Amygdala (tissue), 56 donors: ENCODE data around the gene PTPRG.

Source experiments
- DNase-seq, 56 donors: peaks; one replicate each; lab custom pipeline; 2025; lab: John Stamatoyannopoulos, UW

The PTPRG gene

DNA sequence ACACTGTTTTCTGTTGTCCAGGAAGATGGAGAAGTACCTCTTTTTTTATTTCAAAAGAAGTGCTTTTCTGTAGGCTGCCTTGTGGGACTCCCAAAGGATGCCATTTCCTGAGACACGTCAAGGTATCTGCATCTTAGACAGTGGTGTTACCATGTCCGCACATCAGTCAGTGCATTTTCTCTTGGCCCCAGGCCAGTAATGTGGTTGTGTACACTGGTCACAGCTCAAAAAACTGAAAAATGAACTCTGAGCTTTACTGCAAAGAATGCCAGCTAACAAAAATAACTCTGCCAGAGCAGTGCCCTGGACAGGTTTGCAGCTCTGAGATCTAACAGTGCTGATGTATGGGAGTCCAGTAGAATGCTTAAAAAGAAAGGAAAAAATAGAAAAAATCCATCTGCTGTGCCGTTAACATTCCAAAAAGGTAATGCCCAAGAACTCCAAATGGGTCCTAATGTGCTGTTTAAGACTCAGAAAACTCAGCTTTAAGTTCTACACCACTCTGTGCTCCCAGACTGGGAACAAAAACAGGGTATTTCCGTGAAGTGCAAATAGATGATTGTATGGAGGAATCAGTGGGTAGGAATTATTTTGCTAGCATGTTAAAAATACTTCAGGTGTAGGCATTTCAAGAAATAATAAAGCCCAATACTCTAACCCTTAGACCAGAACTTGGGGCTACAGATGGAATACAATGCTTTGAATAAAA is 496.1 kb downstream of the PTPRG start:
- no peak for DNase-seq

DNA sequence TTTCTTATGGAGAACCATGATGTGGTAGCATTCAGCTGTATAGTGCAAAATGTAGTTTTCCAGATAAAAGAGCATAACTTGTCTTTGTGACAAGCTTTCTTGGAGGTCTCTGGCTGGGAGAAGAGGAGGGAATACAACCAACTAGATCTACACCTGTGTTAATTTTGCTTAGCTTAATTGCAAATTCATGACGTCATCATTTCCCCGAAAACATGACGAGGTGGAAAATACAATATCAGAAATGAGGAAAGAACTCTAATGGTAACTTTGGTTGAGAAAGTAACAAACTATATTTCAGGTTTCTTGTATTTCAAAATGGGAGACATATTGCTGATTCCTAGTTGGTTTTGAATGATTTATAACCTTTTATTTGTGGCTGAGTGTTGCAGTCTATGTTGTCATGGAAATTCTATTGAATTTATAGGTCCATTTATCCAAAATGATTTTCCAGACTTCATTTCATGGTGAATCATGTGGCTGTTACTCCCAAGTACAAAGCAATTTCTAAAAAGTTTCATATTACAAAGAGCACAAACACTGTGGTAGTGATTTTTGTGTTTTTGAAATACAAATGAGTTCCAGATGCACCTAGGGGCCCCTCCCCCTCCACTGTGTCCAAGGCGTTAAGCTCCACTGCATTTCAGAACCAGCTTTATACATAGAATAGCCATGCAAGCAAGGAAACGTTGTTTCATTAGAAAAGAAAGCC is 504.8 kb downstream of the PTPRG start:
- no peak for DNase-seq

DNA sequence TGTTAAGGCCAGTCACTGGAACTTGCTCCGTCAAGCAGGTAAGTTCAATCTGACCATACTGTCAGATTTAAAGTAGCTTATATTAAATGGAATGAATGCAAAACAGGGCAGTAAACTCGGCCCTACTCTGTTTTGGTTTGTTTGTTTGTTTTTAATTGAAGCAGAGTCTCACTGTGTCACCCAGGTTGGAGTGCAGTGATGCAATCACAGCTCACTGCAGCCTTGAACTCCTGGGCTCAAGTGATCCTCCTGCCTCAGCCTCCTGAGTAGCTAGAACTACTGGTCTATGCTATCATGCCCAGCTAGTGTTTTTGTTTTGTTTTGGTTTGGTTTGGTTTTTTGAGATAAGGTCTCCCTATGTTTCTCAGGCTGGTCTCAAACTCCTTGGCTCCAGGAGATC is 507.0 kb downstream of the PTPRG start:
- DNase-seq, result no peak

DNA sequence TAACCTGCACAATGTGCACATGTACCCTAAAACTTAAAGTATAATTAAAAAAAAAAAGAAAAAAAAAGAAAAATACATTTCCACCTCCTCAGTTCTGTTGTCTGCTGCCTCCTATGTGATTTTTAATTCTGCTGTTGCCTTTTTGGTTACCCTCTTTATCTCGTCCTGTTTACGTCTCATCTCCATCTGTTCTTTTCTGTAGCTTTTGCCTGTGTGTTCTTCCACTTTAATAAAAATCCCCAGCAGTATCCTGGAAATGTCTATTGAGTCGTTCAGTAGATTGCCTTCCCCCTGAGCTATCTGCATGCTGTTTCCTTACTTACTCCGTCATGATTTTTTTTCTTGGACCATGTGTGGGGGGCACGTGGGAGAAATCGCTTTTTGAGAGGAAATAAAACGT is 509.5 kb downstream of the PTPRG start:
- no peak for DNase-seq

DNA sequence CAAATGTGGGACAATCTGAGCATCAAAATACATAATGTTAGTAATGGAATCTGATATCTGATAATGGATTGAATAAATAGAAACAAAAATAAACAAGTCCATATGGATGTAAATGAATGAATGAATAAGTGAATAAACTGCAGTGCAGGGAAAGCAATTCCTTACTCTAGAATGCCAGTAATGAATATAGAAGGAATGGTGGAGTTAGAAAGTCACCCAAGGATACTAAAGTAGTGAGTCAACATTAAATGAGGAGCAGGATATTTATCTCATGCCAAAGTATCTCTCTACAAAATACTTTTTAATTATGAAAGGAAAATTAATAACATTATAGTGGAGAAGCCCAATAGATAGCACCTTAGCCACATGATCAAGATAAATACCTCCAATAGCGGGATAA is 511.7 kb downstream of the PTPRG start:
- DNase-seq, result no peak

DNA sequence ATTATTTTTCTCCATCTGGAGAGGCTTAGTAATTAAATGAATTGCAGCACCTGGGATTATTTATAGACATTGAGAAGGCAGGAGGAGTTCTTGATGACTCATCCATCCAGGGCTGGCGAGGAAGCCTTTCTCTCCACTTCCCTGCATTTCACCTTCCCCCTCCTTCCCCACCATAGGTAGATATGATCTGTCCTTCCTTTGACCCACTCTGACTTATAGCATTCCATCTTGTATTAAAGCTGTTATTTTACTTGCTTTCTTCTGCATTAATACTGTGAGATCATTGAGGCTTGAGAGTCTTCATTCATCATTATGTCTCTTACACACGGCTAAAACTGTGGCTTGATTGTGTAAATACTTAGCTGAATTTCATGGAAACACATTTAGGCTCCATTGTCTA is 523.2 kb downstream of the PTPRG start:
- no peak for DNase-seq

DNA sequence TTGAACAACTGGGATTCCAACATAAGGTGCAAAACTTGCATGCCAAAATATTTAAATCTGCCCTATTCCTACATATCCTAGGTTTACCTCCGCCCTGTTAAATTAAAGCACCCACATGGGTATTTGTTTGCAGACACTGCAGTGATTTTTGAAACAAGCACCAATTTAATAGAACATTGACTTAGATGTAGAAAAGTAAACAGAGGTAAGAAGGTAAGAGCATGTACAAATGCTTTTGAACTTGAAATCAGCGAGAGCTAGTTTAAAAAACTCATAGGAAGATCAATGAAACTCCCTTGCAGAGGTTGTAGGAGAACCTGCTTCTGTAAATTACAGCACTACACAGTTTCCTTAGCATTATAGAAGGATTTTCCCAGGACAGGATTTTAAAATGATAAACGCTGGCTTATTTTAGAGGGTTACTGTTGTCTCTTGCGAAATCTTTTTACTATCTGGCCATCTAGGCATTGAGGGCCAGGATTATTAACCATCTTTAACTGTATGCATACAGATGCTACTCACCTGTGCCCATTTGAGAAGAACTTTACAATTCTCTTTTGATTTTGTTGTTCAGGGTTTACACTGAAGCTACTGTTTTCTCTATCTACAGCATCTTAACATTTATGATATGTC is 527.2 kb downstream of the PTPRG start:
- no peak for DNase-seq

DNA sequence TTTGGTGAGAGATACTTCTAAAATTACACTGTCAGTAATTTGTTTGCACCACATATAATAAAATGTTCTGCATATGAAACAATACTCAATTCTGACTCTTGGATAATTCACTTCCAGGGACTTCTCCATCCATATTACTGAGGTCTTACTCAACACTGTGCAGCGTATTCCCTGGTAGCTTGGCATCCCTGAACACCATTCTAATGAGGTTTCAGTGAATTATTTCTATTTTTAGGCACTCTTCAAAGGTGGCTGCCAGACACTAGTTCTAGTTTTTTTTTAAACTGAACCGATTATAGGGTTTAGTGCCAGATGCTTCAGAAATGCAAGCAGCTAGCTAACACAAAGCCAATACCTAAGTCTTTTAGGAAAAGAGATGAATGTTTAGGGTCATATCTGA is 528.7 kb downstream of the PTPRG start:
- no peak for DNase-seq

DNA sequence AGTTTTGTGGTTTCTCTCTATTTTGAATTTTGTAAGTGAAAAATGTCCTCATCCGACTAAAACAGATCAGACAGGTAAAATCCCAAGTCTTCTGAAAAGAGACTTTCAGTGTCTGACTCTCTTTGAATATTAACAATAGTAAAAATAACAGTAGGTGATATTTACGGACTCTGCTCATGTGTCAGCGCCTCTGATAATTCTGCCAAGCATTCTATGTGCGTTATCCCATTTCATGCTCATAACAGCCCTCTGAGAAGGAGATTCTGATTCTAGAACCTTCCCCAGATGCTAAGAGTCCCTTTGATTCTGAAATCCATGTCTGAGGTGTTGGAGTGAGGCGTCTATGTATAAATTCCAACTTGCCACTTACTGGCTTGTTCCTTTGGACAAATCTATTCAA is 529.1 kb downstream of the PTPRG start:
- no peak for DNase-seq

DNA sequence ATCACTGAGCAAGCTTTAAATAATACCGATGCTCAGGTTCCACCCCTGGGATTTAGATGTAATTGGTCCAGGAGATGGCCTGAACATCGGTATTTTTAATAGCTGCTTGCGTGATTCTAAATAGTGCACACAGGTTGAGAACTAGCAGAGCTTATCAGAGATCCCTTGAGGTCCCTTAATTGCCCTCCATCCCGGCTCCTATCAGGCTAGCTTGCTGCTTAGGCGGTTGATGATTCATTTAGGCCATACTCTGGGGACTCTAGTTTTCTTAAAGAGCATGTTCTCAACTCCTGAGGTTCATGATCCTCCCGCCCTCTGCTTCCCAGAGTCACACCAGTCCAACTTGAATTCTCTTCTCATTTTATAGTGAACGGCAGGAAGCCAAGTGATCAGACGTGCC is 531.7 kb downstream of the PTPRG start:
- DNase-seq, result no peak

DNA sequence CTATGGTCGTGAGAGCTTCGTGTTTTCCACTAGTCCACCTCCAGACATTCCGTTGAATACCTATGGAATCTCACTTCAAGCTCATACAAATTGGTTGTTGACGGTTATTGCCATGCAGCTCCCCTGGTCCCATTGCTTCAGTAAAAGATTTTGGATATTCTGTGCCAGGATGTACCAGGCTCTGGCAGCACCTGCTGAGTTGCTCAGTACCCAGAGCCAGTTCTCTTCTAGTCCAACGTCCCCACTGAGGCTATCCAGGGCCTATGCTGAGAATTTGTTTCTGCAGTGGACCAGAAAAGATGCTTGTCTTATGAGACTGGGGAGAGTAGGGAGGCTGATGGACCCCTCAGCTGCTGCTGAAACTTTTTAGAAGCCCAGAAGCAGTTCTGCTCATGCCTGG is 533.1 kb downstream of the PTPRG start:
- DNase-seq, result no peak

DNA sequence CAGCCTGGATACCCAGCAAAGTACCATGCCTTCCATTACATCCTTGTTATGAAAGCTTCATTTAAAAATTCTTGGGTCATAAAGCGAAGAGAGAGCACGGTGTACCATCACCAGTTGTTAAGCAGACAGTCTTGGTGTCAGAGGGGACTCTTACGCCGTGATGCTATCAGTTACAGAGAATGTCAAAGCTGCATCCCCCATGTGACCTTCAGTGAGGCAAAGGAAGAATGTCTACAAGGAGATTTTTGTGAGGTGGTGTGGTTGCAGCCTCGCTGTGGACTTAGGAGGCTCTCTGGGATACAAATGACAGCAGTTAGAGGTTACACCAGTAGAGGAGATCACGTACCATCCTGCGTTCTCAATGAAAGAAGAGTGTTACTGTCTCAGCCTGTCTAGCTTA is 533.7 kb downstream of the PTPRG start:
- DNase-seq, result no peak

DNA sequence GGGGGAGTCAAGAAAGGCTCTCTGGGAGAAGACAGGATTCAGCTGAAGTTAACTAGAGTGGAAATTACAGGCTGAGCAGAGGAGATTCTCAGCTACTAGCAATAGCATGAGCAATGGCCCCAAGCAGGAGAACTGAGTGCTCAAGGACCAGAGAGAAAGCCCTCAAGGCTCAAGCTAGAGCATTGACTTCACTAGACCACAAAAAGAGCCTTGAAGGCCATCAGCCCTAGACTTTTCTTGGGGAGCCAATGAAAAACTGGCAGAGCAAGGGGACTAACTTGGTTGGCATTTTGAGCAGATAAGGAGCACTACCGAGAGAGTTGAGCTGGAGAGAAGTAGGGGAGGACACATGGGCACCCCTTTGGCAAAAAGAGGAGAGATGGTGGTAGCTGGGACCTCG is 534.4 kb downstream of the PTPRG start:
- DNase-seq, result no peak

DNA sequence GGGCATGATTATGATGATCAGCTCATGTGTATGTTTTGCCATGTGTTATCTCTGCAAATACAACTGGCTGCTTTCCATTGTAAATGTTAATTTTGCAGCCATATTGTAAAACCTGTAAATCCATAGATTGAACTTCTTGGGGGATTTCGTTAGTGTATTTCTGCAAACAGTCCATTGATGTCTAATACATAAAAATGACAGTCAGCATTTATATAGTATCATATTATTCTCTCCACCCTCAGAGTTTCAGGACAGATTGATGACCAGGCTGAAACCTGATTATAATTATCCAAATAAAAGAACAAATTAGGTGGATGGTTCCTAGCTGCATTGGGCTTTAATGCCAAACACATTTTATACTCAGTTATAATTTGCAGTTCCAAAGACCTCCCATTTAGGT is 535.1 kb downstream of the PTPRG start:
- DNase-seq, result no peak

DNA sequence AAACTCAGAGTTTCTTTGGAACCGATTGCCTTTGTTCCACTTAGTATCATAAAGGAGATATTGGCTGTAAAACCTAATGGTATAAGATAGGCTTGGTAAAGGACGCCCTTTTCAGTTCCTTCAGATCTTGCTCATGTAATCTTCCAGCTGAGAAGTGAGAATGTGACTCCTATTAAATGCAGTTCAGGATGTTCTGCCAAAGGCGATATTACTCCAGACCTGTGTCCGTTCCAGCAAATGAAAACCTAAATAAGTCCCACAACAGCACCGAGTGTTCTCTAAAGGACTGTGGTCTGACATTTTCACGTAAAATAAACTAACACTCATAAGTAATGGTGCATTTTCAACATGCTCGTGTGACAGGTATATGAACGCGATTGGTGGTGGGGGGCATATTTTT is 535.8 kb downstream of the PTPRG start:
- DNase-seq, result no peak

DNA sequence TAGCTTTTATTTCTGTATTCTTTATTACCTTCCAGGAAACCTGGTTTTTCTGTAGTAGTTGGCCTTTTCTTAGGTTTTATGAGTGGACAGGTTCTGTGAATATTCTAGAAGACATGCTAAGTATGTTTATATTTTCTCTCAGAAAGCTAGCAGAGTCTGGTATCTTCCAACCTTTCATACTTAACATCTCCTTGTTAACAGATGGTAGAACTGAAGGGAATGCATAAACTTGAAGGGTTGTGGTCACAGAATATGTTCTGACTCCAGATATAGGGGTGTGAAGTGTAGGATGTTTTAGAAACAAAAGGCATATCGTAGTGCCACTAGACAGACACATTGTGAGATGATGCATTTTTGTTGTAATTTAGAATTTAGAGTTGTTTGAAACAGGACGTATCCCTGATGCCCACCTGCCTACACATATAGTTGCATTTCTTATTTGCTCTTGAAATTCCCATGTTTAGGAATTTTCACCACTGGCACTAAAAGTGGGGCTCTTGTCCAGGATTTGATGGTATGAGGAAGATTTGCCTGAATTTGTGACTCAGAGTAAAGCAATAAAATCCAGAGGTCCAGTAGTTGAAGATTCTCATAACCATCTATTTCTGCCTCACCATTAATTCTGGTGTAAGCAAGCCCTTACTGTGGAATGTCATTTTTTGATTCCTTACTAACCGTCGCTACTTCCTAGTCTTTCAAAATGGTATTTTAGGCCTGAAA is 537.4 kb downstream of the PTPRG start:
- DNase-seq, result no peak

DNA sequence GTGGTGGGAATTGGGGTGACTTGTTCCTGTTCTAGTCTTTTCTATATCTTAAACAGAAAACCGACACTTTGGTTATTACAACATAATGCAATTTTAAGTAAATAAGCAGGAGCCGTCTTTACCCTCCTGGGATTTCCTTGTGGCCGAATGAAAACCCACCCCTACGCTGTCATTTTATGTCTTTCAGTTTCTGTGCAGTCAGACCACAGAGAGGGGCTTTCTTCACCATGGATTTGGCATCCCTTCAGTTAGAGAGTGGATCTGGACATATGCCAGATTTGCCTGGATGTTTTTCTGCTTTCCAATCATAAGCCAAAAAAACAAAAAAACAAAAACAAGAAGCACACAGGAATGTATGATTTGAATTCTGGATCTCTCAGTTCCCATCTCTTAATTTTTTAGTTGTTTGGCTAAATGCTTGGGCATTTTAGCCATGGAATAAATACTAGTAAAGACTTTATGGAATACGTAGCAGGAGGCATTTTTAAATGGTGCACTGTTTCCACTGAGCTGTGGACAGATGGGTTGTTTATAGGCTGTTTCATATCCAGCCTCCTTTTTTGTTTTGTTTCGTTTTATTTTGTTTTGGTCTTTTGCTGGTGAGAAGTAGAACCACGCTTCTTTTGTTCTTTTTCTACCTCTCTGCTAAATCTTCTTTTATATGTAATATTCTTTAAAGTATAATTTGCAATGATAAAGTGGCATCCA is 539.1 kb downstream of the PTPRG start:
- no peak for DNase-seq

DNA sequence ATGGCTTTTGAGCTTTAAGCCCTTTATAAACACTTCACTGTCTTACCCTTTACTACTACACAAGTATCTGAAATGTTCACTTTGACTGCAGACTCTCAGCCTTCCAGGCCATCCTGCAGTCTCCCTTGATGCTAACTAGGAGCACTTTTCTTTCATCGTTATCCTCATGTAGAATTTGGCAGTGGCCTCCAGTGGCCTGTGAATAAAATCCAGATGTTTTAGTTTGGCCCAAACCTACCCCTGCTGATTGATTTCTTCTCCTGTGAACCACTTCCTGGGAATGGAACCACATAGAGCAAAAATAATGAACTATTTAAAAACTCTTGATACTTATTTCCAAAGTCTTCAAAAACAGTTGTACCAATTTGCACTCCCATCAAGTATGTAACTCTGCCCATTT is 540.1 kb downstream of the PTPRG start:
- DNase-seq, result no peak

DNA sequence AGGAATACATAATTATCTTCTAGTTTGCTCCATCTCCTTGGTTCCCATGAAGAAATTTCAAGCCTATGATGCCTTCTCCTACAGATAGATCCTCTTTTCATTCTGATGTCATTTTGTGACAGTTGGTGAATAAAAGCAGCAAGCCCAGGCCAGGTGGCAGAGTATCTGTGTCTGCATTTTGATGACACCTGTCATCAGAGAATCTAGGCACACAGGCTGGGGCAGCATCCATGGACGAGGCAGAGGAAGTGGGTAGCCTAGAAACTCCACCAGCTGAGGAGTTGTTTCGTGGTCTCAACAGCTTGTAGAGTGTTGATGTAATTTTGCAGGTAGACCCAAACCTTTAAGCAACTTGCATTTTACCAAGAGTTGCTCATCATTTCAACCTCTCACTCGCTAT is 542.2 kb downstream of the PTPRG start:
- DNase-seq, result no peak

DNA sequence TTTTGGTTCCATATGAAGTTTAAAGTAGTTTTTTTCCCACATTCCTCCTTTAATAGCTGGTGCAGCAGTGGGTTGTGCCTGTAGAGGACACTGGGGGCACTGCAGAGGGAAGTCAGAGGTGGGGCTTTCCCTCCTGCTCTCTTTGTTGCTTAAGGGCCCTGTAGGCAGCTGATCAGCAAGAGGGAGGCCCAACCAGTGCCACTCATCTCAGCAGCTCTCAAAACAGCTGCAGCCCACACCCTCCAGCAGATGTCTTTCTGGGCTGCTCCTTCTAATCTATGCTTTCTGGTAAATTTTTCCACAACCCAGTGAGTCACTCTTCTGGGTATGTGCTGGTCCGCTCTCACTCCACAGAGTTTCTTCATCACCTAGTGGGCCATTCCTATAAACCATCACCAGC is 548.2 kb downstream of the PTPRG start:
- no peak for DNase-seq
